ENCODE data around the gene SMIM44. TPM values are rescaled to one million over a fixed set of nuclear protein-coding genes. Genes with fewer than 3 reads are reported as not detected.

The SMIM44 gene
- total RNA-seq, 1 experiment from 2014 or later = not detected

DNA sequence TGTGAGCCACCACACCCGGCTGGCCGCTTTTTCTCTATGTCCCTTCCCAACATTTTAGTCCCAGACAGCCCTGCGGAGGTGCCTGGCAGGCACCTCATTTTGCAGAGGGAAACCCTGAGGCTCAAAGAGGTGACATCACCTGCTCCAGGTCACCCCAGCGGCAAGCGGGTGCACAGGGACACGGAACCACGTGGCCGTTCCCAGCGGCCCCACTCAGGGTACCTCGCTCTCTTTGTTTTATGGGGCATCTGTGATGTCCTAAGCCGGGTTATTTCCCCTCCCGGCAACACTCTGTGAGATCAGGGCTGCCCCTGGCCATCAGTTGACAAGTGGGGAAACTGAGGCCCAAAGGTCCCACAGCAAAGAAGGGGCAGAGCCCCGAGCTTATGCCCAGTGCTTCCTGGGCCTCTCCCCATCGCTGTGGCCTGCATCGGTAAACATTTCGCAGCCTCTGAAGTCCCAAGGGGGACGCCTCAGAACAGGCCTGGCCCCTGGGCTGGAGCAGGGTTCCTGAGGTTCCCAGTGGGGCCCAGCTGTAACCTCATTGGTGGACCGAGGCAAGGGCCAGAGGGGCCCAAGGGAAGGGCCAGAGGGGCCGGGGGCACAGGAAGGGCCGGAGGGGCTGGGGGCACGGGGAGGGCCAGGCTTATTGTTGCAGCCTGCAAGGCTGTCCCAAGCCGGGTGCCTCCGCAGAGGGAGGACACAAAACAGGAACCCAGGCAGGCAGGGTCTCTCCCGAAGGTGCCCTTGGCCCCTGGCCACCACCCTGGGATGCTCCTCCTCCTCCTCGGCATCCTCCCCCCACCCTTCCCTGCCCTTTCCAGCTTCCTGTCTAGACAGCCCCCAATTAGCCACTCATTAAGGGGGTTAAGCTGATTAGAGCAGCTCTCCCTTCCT lies 41.9 kb downstream of the SMIM44 start:
- DNase-seq (ENCODE audit: low spot score) = no peak

DNA sequence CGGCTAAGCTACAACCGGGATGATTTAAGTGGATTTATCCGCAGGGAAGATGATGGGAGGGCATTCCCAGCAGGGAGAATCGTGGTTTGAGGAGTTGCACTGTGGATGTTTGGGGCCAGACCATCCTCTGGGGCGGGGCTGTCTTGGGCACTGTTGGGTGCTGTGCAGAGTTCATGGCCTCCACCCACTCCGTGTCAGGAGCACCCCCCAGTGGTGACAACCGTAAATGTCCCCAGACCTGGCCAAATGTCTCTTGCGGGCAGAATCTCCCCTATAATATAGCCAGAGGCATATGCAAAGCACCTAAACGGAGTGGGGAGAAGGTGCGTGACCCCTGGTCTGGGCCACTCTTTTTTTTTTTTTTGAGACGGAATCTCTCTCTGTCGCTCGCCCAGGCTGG lies 43.2 kb downstream of the SMIM44 start:
- no peak for DNase-seq (ENCODE audit: low spot score)

DNA sequence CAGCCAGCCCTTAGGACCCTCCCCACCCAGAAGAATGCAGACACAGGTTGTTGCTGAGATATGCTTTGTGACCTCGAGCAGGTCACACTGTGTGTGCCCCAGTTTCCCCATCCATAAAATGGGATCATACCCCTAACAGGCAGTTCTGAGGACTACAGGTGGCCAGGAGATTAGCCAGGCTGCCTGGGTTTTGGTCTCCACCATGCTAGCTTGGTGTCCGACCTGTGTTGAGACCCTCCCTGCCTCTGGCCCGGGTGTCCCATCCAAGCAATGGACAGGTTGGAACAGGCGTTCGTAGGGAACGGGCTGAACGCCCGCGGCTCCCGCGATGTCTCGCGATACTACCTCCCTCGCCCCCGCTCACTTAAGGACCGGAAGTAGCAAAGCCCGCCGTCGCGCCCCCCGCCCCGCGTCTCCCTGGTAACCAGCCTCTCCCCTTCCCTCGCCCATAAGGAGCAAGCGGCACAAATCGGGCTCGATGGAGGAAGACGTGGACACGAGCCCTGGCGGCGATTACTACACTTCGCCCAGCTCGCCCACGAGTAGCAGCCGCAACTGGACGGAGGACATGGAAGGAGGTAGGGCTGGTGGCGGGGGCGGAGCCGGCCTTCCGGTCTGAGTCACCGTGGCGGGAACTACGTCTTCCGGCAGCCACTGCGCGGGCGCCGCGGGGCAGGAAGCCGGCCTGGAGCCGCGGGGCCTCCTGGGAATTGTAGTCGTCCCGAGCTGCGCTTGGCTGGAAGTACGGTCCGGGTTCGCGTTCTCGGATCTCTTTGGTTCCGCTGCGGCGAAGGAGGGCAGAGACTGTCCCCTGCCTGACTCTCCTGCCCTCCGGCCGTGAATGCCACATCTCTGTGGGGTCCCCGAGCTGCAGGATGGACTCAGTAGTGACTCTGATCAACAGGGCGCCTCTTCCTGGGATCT lies 48.3 kb downstream of the SMIM44 start:
- DNase-seq (ENCODE audit: low spot score) = peak; percentile 85

DNA sequence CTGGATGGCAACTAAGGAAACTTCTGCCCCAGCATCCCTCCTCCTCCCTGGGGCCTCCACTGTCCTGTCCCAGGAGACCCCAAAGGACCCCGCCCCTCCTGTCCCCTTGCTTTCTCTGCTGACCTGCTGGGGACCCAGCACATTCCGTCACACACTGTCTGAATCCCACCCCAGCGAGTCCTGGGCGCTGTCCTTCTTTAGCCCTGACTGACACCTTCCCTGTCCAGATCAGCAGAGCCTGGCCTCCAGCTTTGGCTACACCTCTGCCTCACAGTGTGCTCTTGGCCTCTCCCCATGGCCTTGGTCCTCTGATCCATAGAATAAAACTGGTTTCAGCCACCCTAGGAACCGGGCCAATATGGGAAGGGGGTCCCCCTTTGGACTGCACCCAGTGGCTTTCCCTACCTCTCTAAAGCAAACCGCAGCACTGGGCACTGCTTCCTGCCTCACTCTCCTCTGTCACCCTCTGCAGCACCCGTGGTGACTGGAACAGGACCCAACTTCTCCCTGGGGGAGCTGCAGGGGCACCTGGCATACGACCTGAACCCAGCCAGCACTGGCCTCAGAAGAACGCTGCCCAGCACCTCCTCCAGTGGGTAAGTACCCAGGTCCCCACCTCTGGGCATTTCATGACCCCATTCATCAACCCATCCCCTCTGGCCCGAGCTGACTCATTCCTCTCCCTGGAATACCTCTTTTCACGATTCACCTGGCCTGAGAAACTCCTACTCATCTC lies 49.3 kb downstream of the SMIM44 start:
- DNase-seq (ENCODE audit: low spot score) = no peak

DNA sequence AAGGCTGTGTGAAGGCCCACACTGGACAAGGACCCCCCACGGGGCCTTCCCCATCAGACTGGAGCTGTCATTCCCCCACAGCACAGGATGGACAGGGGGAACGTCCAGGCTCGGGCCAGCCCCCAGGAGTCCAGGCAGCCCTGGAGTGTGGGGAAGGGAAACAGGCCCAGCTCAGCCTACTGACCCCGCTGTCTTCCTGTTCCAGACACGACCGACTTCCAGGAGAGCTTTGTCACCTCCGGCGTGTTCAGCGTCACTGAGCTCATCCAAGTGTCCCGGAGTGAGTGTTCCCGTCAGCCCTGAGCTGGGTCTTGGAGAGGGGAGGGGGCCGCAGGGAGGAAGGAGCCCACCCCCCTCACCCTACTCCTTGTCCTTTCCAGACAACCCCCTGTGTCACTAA lies 49.9 kb downstream of the SMIM44 start:
- no peak for DNase-seq (ENCODE audit: low spot score)

Other genes with a start within 250 kb of the SMIM44 start
- 19.8 and 20.0 TPM in 2 replicates for gene NFIC, start 116.9 kb downstream of the SMIM44 start, total RNA-seq (2014; rRNA removed; shearing (Covaris generic))
- gene SMIM24, start 2.9 kb downstream of the SMIM44 start, total RNA-seq (2014; rRNA removed; shearing (Covaris generic)) = not detected in 2 replicates
- gene DOHH, start 17.2 kb upstream of the SMIM44 start, total RNA-seq (2014; rRNA removed; shearing (Covaris generic)) = 6.9 and 11.0 TPM in 2 replicates
- gene FZR1, start 22.9 kb upstream of the SMIM44 start, total RNA-seq (2014; rRNA removed; shearing (Covaris generic)) = 20.0 and 24.3 TPM in 2 replicates
- gene TEKTIP1, start 55.7 kb upstream of the SMIM44 start, total RNA-seq (2014; rRNA removed; shearing (Covaris generic)) = not detected in 2 replicates
- gene MFSD12, start 74.1 kb upstream of the SMIM44 start, total RNA-seq (2014; rRNA removed; shearing (Covaris generic)) = 32.1 and 55.1 TPM in 2 replicates
- 72.2 and 90.8 TPM in 2 replicates for gene HMG20B, start 89.5 kb upstream of the SMIM44 start, total RNA-seq (2014; rRNA removed; shearing (Covaris generic))
- gene GIPC3, start 102.0 kb upstream of the SMIM44 start, total RNA-seq (2014; rRNA removed; shearing (Covaris generic)) = not detected in 2 replicates
- gene TBXA2R, start 123.4 kb upstream of the SMIM44 start, total RNA-seq (2014; rRNA removed; shearing (Covaris generic)) = 1.6 TPM in 1 of 2 replicates, not detected in the other
- 12.1 and 13.9 TPM in 2 replicates for gene CACTIN, start 143.3 kb upstream of the SMIM44 start, total RNA-seq (2014; rRNA removed; shearing (Covaris generic))
- gene PIP5K1C, start 217.0 kb upstream of the SMIM44 start, total RNA-seq (2014; rRNA removed; shearing (Covaris generic)) = 5.3 and 6.8 TPM in 2 replicates
- gene TJP3, start 224.9 kb upstream of the SMIM44 start, total RNA-seq (2014; rRNA removed; shearing (Covaris generic)) = 1.5 TPM in 1 of 2 replicates, not detected in the other

Measured in H4 (cell line).